Activated naive CD4-positive, alpha-beta T cell treated with Interleukin-2 at 50 U/mL for 16 hours (primary cell): ENCODE results near the gene SNAPC2.
A peak's percentile ranks its signal among the peaks of the same experiment; 100 is the strongest.
"Not testable (repeated sequence)": the region's sequence is repeated elsewhere in the genome, so short reads cannot be mapped to it uniquely, and the experiment has no call there.

Experiments used
- DNase-seq: peaks from one replicate; pipeline ENCODE4 v3.0.0-alpha.2; 2020

SNAPC2 gene

DNA sequence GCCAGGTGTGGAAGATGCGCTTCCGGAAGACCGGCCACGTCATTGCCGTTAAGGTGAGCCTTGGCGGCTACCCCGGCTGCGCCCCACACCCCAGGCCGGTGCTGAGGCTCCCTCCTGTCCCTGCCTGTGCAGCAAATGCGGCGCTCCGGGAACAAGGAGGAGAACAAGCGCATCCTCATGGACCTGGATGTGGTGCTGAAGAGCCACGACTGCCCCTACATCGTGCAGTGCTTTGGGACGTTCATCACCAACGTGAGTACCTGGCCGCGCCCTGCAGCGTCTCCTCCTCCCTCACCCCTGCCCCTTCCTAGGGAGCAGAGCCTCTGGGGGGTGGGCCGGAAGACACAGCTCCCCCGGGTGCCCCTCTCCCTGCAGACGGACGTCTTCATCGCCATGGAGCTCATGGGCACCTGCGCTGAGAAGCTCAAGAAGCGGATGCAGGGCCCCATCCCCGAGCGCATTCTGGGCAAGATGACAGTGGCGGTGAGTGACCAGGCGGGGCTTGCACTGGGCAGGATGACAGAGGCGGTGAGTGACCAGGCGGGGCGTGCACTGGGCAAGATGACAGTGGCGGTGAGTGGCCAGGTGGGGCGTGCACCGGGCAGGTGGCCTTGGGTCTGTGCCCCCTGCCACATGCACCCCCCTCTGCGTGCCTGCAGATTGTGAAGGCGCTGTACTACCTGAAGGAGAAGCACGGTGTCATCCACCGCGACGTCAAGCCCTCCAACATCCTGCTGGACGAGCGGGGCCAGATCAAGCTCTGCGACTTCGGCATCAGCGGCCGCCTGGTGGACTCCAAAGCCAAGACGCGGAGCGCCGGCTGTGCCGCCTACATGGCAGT, 9.6 kb upstream of the SNAPC2 start:
- DNase-seq = no peak

DNA sequence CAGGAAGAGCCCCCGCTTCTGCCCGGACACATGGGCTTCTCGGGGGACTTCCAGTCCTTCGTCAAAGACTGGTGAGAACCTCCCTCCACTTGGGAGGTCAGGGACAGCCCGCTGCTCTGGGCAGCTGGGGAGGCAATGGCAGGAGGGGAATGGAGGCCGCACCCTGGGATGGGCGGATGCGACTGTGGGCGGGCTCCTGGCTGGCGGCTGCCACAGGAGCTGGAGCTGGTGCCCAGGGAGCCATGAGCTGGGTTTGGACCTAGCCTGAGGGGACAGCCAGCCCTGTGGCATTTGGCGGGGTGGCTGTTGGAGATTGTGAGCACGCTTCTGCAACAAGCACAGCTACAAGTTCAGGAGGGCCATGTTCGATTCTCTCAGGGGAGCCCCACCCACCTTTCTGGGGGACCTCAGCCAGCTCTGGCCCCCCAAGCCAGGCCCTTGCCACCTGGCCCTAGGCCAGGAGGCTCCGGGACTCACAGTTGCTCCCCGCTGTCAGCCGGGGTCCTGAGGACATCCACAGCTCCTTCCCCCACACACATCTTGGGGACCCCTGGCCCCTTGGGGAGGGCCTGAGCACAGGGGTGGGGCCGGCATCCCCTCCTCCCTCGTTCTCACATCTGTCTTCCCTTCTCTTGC, 8.5 kb upstream of the SNAPC2 start:
- DNase-seq = no peak

DNA sequence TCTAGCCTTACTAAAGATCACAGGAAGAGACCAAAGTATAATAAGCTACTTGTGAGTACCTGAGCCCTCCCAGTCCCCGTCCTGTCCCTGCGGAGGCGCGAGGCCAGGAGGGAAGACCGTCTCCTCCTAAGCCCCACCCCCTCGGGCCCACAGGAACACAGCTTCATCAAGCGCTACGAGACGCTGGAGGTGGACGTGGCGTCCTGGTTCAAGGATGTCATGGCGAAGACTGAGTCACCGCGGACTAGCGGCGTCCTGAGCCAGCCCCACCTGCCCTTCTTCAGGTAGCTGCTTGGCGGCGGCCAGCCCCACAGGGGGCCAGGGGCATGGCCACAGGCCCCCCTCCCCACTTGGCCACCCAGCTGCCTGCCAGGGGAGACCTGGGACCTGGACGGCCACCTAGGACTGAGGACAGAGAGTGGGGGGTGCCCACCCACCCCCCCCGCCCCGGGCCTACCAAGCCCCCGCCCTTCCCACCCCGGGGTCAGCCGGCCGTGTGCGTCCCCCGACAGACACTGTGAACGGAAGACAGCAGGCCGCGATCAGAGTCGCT, 7.9 kb upstream of the SNAPC2 start:
- no peak for DNase-seq

DNA sequence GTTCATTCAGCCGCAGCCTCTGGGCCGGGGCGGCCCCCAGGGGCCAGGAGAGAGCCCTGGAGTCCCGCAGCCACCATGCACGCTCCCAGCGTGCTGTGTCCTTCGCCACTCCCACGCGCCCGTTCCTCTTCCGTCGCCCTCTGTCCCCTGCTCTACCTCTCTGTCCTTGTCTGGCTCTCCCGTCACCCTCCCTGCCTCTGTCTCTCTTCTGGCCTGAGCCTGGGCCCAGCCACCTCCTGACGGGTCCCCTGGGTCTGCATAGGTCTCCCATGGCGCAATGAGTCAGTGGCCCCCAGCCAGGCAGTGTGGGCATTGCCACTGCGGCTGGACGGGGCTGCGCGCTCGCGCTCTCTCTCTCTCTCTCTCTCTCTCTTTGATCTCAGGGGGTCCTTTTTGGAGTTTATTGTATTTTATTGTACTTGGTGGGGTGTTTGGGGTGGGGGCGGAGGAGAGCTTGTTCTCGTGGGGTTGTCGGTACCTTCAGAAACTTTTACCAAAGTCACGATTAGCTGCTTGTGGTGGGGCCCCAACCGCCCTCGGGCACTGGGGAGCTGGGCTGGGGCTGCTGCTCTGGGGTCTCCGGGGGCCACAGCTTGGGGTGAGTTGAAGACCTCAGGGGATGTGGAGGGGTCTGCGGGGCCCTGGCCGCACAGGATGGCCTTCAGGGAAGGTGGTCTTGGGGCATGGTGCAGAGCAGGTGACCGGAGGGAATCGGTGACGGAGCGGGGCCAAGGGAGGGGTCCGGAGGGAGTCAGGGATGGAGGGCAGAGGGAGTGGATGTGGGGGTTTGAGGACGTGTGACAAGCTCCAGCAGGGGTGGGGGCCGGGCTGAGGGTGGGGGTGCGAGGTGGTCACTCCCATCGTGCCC, 7.2 kb upstream of the SNAPC2 start:
- no peak for DNase-seq

DNA sequence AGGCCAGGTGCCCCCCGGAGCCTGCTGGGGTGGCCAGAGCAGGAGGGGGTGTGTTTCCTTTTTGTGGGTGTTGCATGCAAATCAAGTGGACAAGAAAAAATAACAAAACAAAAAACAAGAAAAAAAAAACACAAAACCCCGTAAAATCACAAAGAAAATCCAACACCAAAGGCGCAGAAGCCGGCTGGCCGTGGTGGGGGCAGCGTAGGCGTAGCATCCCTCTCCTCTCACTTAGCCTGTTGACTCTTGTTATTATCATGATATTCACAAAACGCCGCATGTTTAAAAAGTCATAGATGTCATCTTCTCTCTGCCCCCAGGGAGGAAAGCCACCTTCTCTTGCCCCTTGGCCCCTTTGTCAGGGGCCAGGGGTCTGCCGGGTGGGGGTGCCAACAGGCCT, 6.5 kb upstream of the SNAPC2 start:
- no peak for DNase-seq

DNA sequence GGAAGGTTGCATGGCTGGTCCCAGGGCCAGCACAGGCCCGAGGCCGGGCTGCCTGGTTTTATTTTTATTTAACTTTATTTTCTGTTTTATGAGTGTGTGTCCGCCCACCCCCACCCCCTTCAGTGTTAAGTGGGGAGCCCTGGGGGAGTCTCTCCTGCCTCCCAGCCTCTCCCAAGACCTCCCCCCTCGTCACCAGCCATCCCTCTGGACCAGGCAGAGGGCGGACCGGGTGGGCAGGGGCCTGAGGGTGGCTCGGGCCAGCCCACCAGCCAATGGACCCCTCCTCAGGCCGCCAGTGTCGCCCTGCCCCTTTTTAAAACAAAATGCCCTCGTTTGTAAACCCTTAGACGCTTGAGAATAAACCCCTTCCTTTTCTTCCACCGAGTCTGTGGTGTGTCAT, 6.0 kb upstream of the SNAPC2 start:
- DNase-seq = no peak

DNA sequence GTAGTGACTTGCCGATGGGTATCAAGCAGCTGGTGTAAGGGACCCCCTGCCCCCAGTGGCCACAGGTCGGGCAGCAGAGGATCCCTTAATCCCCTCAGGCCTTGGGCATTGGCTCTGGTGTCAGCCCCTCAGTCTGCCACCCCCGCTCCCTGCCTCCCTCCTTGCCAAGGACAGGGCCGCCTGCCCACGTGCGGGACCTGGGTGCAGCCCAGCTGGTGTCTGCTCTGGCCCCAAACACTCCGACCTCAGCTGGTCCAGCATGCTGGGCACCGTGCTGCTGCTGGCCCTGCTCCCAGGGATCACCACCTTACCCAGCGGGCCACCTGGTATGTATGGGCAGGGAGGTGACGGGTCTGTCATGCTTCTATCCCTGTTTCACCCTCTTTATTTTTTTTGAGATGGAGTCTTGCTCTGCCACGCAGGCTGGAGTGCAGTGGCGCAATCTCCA, 5.5 kb upstream of the SNAPC2 start, which contains the start of gene TGFBR3L:
TSS of gene TGFBR3L (plus strand) at position 233 of the 448 bp plus-strand sequence.
- no peak for DNase-seq

DNA sequence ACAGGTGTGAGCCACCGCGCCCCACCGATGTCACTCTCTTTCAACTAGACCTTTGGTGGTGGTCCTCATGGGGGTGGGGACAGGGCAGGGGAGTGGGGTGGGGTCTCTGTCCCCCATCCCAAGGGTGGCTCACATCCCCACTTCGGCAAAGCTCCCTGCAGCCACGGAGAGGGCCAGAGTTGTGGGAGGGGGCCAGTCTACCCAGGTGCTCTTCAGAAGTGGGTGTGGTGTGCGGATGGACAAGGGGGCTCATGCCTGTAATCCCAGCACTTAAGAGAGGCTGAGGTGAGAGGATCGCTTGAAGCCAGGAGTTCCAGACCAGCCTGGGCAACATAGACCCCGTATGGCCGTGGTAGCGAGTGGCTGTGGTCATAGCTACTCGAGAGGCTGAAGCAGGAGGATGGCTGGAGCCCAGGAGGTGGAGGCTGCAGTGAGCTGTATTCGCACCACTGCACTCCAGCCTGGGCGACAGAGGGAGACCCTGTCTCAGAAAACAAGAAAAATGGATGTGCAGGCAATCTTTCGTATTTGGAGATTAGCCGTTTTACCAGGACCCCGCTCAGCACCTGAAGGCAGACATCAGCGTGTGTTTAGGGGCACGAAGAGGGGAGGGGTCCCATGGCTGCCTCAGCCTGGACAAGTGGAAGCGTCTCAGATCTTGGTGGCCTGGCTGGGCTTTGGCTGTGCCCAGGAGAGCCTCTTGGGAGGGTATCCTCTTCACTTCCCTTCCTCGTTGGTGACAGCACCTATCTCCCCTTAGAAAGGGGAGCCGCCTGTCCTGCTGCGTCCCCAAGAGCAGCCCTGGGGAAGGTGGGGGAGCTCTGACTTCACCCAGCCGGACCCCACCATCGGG, 4.7 kb upstream of the SNAPC2 start:
- DNase-seq = no peak

DNA sequence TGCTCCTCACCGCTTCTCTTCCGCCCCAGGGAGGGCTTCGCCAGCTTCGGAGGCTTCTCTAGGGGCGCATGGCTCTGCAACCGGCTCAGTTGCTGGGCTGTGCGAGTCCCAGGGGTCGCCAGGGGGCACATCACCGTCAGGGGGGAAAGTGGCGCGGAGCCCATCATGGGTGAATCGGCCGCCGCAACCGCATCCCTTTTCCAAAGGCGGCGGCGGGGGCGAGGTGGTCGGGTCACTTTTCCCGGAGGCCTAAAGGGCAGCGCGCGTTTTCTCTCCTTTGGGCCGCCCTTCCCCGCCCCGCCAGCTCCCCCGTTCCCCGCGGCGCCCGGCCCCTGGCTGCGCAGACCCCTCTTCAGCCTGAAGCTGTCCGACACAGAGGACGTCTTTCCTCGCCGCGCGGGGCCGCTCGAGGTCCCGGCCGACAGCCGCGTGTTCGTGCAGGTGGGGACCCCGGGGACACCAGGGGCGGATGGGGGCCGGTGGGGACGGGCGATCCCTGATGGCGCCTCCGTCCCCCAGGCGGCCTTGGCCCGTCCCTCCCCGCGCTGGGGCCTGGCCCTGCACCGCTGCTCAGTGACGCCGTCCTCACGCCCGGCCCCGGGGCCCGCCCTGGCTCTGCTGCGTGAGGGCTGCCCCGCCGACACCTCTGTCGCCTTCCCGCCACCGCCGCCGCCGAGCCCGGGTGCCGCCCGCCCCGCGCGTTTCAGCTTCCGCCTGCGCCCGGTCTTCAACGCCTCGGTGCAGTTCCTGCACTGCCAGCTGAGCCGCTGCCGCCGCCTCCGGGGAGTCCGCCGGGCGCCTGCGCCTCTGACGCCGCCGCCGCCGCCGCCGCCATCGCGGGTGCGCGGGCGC, 3.8 kb upstream of the SNAPC2 start:
- DNase-seq = peak; percentile 60

DNA sequence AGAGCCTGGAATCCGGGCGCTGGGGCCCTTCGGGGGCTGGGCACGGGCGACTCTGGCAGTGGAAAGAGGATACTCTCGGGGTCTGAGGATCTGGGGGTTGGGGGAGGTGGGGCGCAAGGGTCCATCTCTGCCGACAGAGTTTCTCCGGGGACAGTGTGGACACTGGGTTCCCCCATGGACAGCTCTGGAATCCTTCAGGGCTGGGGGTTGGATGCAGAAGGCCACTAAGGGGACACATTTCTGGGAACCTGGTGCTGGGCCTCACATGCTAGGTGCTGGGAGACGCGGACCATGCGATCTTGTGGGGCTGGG, 3.2 kb upstream of the SNAPC2 start:
- DNase-seq = no peak

DNA sequence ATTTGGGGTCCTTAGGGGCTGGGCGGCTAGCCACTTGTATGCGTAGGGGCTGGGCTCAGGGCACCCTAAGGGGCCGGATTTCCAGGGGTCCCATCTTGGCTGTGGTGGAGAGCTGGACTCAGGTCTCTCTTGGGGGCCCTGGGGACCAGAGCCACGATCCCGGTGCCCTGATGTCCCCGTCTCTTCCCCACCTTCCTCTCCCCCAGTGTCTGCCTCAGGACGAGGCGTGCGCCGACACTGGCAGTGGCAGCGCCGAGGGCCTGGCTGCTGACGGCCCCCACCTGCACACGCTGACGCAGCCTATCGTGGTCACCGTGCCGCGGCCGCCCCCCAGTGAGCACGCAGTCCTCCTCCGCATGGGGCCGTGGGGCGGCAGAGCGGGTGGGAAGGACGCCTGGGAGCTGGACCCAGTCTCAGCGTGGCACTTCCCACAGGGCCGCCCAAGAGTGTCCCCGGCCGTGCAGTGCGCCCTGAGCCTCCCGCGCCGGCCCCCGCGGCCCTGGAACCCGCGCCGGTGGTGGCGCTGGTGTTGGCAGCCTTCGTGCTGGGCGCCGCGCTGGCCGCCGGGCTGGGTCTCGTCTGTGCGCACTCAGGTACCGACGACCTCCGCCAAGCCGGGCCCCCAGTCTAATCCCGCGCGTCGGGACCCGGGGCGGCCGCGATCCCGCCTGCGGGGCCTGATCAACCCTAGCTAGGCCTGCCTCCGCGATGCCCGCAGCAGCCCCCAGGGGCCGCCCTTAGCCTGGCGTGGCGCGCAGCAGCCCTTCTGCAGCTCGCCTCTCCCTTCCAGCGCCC, 2.7 kb upstream of the SNAPC2 start:
- peak; percentile 70 for DNase-seq

DNA sequence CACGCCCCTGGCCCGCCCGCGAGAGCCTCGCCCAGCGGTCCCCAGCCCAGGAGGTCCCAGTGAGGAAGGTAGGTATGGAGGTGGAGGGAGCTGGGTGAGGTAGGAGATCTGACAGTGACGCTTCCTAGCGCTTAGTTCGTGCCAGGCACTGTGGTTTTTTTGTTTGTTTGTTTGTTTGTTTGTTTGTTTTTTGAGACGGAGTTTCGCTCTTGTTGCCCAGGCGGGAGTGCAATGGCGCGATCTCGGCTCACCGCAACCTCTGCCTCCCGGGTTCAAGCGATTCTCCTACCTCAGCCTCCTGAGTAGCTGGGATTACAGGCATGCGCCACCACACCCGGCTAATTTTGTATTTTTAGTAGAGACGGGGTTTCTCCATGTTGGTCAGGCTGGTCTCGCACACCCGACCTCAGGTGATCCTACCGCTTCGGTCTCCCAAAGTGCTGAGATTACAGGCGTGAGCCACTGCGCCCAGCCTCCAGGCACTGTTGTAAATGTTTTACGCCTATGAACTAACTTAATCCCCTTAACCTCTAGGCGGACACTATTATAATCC, 2.0 kb upstream of the SNAPC2 start:
- not testable (repeated sequence) for DNase-seq

DNA sequence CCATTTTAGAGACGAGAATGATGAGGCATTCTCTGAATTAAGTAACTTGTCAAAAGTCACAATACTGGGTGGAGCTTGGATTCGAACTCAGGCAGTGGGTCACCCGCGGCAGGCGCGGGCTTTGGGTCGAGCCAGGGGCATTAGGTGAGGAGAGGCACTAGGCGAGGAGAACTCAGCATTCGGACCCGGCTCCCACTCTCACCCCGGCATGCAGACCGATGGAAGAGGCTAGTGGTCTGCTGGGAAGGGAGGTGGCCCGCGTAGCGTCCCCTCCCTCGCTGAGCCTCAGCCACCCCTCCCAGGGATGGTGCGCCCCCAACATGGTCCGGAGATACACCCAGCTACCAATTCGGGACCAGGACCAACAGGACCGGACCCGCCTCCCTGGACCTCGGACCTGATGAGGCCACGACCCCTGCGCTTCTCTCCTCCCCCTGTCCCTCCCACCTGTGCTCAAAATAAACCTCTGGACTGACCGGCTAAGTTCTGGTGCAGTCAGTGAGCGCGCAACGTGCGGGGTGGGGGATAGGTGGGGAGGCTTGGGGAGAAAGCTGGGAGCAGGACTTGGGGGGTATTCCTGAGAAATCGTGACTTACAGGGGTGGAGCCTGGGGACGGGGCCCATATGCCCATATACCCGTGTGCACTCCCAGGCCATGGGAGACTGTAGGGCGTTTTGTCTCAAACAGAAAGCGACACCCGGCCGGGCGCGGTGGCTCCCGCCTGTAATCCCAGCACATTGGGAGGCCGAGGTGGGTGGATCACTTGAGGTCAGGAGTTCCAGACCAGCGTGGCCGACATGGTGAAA, 1.3 kb upstream of the SNAPC2 start:
- DNase-seq = no peak

DNA sequence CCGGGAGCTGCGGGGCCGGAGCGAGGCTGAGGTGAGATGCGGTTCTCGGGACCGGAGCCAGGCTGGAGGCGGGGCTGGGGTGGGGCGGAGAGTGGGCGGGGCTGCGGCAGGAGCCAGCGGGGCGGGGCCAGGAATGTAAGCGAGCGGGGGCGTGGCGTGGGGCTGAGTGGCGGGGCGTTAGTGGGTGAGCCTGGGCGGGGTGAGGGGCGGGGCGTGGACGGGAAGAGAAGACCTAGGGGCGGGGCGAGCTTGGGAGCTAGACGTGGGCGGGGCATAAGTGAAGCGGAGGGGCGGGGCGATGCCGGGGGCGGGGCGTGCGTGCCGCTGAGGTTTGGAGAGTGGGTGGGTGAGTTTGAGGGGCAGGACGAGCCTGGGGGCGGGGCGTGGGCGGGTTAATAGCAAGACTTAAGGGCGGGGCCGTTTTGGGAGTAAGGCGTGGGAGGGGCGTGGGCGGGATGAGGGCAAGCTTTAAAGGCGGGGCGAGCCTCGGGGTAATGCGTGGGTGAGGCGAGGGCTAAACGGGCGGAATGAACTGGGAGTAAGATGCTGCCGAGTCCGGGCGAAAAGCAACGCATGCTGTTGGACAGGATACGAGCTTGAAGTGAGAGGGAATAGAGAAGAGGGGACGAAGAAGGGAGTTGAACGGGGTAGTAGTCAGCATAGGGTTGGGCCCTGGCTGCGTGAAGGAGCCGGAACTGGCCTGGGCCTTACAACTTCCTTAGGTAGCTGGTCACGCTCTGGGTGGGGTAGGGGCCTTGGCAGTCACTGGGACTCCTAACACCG, 572 bp downstream of the SNAPC2 start:
- peak; percentile 97 for DNase-seq

DNA sequence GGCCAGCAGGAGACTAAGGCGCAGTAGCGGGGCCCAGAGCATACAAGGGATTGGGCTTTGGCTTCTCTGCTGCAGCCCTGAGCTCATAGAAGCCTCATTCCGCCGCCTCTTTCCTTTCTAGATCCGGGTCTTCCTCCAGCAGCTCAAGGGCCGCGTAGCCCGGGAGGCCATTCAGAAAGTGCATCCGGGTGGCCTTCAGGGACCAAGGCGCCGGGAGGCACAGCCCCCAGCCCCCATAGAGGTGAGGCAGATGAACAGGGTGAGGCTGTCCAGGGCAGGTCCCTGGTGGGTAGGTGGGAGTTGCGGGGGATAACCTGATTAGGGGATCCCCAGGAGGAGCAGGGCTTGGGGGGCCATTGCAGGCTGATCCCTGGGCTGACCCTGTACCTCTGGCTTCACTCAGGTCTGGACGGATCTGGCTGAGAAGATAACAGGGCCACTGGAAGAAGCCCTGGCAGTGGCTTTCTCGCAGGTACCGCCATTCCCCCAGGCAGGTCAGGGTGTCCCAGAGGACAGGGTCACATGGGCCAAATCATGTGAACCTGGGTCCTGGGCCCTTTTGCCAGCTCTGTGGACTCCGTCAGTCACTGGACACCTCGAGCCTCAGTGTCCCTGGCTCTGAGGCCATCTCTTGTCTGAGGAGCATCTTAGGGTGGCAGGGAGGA, 1.3 kb downstream of the SNAPC2 start:
- no peak for DNase-seq

DNA sequence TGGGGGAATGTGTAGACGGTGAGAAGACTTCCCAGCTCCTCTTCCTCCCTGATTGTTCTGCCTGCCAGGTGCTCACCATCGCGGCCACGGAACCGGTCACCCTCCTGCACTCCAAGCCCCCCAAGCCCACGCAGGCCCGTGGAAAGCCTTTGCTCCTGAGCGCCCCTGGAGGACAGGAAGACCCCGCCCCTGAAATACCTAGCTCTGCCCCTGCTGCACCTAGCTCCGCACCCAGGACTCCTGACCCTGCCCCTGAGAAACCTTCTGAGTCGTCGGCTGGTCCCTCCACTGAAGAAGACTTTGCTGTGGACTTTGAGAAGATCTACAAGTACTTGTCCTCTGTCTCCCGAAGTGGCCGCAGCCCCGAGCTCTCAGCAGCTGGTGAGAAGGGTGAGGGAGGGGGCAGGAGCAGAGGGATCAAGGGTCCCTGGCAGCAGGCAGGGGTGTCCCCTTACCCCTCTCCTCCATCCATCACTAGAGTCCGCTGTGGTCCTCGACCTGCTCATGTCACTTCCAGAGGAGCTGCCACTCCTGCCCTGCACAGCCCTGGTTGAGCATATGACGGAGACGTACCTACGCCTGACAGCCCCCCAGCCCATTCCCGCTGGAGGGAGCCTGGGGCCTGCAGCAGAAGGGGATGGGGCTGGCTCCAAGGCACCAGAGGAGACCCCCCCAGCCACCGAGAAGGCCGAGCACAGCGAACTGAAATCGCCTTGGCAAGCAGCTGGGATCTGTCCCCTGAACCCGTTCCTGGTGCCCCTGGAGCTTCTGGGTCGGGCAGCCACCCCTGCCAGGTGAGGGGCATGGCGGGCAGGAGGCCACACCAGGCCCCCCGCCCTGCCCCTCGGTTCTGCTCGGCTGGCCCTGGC, 2.1 kb downstream of the SNAPC2 start:
- DNase-seq = no peak

DNA sequence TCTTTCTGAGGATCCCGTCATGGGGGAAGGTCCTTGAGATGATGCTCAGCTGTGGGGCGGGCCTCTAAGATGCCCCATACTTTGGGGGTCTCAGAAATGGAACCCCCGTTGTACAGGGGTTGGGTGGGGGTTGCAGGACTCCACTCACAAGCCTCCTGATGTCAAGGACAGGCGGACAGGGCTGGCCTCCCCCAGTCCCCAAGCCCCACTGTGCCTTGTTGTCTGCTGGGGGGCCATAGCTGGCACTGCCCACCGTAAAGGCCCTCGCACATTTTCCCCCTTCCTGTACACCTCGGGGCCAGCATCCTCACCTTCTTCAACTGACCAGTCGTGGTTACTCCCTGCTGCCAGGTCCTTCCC, 2.7 kb downstream of the SNAPC2 start:
- no peak for DNase-seq
